H4 (cell line): ENCODE data around the gene CHI3L1. TPM values are rescaled to one million over a fixed set of nuclear protein-coding genes. Genes with fewer than 3 reads are reported as not detected.

Source experiments
- DNase-seq: peaks from one replicate; pipeline ENCODE4 v3.0.0-alpha.2; 2015; ENCODE audit warnings: low spot score
- total RNA-seq: library from RNA; depleted of rRNA; stranded (reverse); fragments of >200 nt; shearing (Covaris generic); gene quantifications from 2 replicates; pipeline ENCODE4 v1.2.3, GENCODE V29; 2014

Gene CHI3L1
- total RNA-seq, 1 experiment from 2014 or later = not detected

- DNase-seq = no peak
These were observed 4.7 kb downstream of the CHI3L1 start for GRCh38 chr1:203181586-203182386.

- DNase-seq = no peak
These were observed 5.7 kb downstream of the CHI3L1 start for GRCh38 chr1:203180611-203181330.

- DNase-seq = no peak
These were observed 6.9 kb downstream of the CHI3L1 start for GRCh38 chr1:203179667-203180005.

- DNase-seq = no peak
These were observed 7.5 kb downstream of the CHI3L1 start for GRCh38 chr1:203178821-203179666.

GRCh38 chr1:203178083-203178482 lies 8.4 kb downstream of the CHI3L1 start:
- no peak for DNase-seq

GRCh38 chr1:203177470-203178039 lies 8.9 kb downstream of the CHI3L1 start:
- no peak for DNase-seq

- no peak for DNase-seq
These were observed 9.5 kb downstream of the CHI3L1 start for GRCh38 chr1:203177036-203177405.

- no peak for DNase-seq
These were observed 10.1 kb downstream of the CHI3L1 start for GRCh38 chr1:203176273-203177035.

- no peak for DNase-seq
These were observed 10.7 kb downstream of the CHI3L1 start for GRCh38 chr1:203175827-203176241.

GRCh38 chr1:203175237-203175826 lies 11.2 kb downstream of the CHI3L1 start, which contains the start of gene MYBPH:
Gene MYBPH, minus strand, starts transcription at chr1:203175826. Its CDS starts 71 bp downstream, at chr1:203175755.
- no peak for DNase-seq

GRCh38 chr1:203174324-203174985 lies 12.0 kb downstream of the CHI3L1 start:
- no peak for DNase-seq

GRCh38 chr1:203173566-203173965 lies 12.9 kb downstream of the CHI3L1 start:
- DNase-seq = no peak

- DNase-seq = no peak
These were observed 13.4 kb downstream of the CHI3L1 start for GRCh38 chr1:203173011-203173555.

GRCh38 chr1:203172184-203173010 lies 14.1 kb downstream of the CHI3L1 start:
- DNase-seq = peak; percentile 52

- no peak for DNase-seq
These were observed 14.9 kb downstream of the CHI3L1 start for GRCh38 chr1:203171341-203172183.

- no peak for DNase-seq
These were observed 15.7 kb downstream of the CHI3L1 start for GRCh38 chr1:203170625-203171330.

- no peak for DNase-seq
These were observed 16.6 kb downstream of the CHI3L1 start for GRCh38 chr1:203169770-203170520.
